GM21381 (cell line): Measurements from ENCODE around the gene PDE1A.

Experiments used
- ATAC-seq: cut with Tn5 transposase; IDR thresholded peaks from one replicate; pipeline ENCODE4 v1.9.1; 2021; ENCODE audit warnings: mild to moderate bottlenecking, moderate library complexity; ENCODE audit not compliant: unreplicated experiment

Gene PDE1A

GRCh38 chr2:182359027-182359989, 67.5 kb downstream of the PDE1A start:
- no peak for ATAC-seq

GRCh38 chr2:182358601-182359000, 68.2 kb downstream of the PDE1A start:
- no peak for ATAC-seq

- ATAC-seq, result no peak
Observed at GRCh38 chr2:182355815-182356214, 71.0 kb downstream of the PDE1A start.

GRCh38 chr2:182351427-182351826, 75.4 kb downstream of the PDE1A start:
- ATAC-seq, result no peak

- no peak for ATAC-seq
Observed at GRCh38 chr2:182349268-182349667, 77.6 kb downstream of the PDE1A start.

- no peak for ATAC-seq
Observed at GRCh38 chr2:182345384-182345783, 81.5 kb downstream of the PDE1A start.

- no peak for ATAC-seq
Observed at GRCh38 chr2:182330451-182331305, 96.2 kb downstream of the PDE1A start.

GRCh38 chr2:182324665-182325064, 102.2 kb downstream of the PDE1A start:
- no peak for ATAC-seq

- no peak for ATAC-seq
Observed at GRCh38 chr2:182321096-182321495, 105.7 kb downstream of the PDE1A start.

GRCh38 chr2:182319556-182320505, 107.0 kb downstream of the PDE1A start:
- no peak for ATAC-seq

- no peak for ATAC-seq
Observed at GRCh38 chr2:182318466-182319220, 108.2 kb downstream of the PDE1A start.

GRCh38 chr2:182316950-182317349, 109.9 kb downstream of the PDE1A start:
- no peak for ATAC-seq

GRCh38 chr2:182302972-182303371, 123.9 kb downstream of the PDE1A start:
- no peak for ATAC-seq

GRCh38 chr2:182302174-182302573, 124.7 kb downstream of the PDE1A start:
- no peak for ATAC-seq

- no peak for ATAC-seq
Observed at GRCh38 chr2:182301093-182301492, 125.7 kb downstream of the PDE1A start.

- no peak for ATAC-seq
Observed at GRCh38 chr2:182300608-182301007, 126.2 kb downstream of the PDE1A start.

GRCh38 chr2:182299632-182300031, 127.2 kb downstream of the PDE1A start:
- ATAC-seq, result no peak

GRCh38 chr2:182298456-182298855, 128.4 kb downstream of the PDE1A start:
- ATAC-seq, result no peak

GRCh38 chr2:182291296-182291695, 135.5 kb downstream of the PDE1A start:
- ATAC-seq, result no peak

GRCh38 chr2:182283512-182283911, 143.3 kb downstream of the PDE1A start:
- ATAC-seq, result no peak
